ENCODE data around the gene SPAG17.

GRCh38 chr1:118008011-118008410 is 177.0 kb downstream of the SPAG17 start:
- TF ChIP-seq CTCF (IDR thresholded peaks at IDR 0.05 in 2 of 3, conservative IDR thresholded peaks at IDR 0.05 in 1 of 3; ENCODE audit: borderline replicate concordance in 1 of 3, insufficient read depth in 1 of 3, low read depth in 2 of 3, low read length in 2 of 3): no peak
- TF ChIP-seq POLR2A (IDR thresholded peaks at IDR 0.05; ENCODE audit: borderline replicate concordance, extremely low read depth, insufficient read depth, insufficient read length): no peak
- no peak for TF ChIP-seq EGR1 (IDR thresholded peaks at IDR 0.05; ENCODE audit: low read depth)
- TF ChIP-seq EZH2 (IDR thresholded peaks at IDR 0.05): no peak
- TF ChIP-seq ZFX (IDR thresholded peaks at IDR 0.05): no peak
- TF ChIP-seq YY1 (IDR thresholded peaks at IDR 0.05; ENCODE audit: extremely low read depth, insufficient replicate concordance, low read depth, low read length): no peak

Measured in HCT116 (cell line).